NCI-H82 treated with DMSO at 0.1 percent for 48 hours (cell line): ENCODE results near the gene MALAT1.
"Not testable (repeated sequence)": the region's sequence is repeated elsewhere in the genome, so short reads cannot be mapped to it uniquely, and the experiment has no call there.

ENCODE experiments used
- DNase-seq: peaks from one replicate; lab custom pipeline; 2025; ENCODE audit not compliant: unreplicated experiment; lab: John Stamatoyannopoulos, UW

The MALAT1 gene

DNA sequence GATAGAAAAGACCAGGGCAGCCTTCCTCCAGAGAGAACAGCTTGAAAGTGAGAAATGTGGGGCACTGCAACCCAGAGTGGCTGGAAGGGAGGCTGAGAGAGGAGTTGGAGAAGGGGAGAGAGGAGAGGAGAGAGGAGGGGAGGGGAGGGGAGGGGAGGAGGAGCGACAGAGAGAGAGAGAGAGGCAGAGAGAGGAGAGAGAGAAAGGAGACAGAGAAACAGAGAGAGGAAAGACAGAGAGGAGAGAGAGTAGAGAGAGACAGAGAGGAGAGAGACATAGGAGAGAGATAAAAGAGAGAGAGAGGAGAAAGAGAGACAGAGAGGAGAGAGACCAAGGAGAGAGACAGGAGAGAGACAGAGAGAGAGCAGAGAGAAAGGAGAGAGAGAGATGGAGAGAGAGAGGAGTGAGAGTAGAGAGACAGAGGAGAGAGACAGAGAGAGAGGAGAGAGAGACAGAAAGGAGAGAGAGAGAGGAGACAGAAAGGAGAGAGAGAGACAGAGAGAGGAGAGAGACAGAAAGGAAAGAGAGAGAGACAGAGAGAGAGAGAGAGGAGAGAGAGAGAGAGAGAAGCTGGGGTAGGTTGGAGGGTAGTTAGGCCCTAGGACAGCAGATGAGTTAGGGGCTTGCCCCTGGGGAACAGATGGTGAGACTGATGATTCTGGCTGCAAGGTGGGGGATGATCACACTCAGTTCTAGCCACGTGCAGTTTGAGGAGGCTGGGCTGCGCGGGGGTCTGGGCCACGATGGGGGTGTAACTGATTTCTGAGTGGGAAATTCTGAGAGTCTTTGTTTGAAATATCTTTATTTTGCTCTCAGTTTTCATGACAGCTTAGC is 17.5 kb downstream of the MALAT1 start:
- DNase-seq = peak; percentile 49

DNA sequence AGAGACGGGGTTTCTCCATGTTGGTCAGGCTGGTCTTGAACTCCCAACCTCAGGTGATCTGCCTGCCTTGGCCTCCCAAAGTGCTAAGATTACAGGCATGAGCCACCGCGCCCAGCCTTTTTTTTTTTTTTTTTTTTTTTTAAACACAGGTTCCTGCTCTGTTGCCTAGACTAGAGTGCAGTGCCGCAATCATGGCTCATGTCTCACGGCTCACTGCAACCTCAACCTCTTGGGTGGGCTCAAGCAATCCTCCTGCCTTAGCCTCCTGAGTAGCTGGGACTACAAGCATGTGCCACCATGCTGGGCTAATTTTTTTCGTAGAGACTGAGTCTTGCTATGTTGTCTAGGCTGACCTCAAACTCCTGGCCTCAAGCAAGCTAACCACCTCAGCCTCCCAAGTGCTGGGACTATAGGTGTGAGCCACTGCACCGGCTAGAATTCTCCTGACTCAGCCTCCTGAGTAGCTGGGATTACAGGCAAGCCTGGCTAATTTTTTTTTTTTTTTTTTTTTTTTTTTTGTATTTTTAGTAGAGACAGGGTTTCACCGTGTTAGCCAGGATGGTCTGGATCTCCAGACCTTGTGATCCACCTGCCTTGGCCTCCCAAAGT is 20.2 kb downstream of the MALAT1 start:
- DNase-seq = not testable (repeated sequence)

DNA sequence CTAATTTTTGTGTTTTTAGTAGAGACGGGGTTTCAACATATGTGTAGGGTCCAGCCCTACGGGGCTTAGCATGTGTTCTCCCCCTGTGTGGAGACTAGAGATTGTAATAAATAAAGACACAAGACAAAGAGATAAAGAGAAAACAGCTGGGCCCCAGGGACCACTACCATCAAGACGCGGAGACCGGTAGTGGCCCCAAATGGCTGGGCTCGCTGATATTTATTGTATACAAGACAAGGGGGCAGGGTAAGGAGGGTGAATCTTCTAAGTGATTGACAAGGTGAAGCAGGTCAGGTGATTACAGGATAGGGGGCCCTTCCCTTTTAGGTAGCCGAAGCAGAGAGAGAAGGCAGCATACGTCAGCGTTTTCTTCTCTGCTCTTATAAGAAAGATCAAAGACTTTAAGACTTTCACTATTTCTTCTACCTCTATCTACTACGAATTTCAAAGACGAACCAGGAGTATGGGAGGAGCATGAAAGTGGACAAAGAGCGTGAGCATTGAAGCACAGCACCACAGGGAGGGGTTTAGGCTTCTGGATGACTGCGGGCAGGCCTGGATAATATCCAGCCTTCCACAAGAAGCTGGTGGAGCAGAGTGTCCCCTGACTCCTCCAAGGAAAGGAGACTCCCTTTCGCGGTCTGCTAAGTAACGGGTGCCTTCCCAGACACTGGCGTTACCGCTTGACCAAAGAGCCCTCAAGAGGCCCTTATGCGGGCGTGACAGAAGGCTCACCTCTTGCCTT is 23.1 kb downstream of the MALAT1 start:
- DNase-seq = not testable (repeated sequence)

DNA sequence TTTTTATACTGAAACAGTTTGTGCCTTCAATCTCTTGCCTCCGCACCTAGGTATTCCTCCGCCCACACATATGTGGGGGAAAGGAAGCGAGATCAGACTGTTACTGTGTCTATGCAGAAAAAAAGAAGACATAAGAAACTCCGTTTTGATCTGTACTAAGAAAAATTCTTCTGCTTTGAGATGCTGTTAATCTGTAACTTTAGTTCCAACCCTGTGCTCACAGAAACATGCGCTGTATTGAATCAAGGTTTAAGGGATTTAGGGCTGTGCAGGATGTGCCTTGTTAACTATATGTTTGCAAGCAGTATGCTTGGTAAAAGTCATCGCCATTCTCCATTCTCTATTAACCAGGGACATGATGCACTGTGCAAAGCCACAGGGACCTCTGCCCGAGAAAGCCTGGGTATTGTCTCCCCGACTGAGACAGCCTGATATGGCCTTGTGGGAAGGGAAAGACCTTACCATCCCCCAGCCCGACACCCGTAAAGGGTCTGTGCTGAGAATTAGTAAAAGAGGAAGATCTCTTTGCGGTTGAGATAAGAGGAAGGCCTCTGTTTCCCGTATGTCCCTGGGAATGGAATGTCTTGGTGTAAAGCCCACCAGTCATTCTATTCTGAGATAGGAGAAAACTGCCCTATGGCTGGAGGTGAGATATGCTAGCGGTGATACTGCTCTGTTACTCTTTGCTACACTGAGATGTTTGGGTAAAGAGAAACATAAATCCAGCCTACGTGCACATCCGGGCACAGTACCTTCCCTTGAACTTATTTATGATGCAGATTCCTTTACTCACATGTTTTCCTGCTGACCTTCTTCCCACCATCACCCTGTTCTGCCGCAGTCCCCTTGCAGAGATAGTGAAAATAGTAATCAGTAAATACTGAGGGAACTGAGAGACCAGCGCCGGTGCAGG is 24.1 kb downstream of the MALAT1 start:
- not testable (repeated sequence) for DNase-seq

DNA sequence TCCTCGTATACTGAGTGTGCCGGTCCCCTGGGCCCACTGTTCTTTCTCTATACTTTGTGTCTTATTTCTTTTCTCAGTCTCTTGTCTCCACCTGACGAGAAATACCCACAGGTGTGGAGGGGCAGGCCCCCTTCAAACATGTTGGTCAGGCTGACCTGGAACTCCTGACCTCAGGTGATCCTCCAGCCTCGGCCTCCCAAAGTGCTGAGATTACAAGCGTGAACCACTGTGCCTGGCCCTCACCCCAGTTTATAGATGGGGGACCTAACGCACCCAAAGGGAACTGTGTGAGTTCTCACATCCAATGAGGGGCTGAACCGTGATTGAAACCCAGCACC is 24.8 kb downstream of the MALAT1 start:
- not testable (repeated sequence) for DNase-seq

DNA sequence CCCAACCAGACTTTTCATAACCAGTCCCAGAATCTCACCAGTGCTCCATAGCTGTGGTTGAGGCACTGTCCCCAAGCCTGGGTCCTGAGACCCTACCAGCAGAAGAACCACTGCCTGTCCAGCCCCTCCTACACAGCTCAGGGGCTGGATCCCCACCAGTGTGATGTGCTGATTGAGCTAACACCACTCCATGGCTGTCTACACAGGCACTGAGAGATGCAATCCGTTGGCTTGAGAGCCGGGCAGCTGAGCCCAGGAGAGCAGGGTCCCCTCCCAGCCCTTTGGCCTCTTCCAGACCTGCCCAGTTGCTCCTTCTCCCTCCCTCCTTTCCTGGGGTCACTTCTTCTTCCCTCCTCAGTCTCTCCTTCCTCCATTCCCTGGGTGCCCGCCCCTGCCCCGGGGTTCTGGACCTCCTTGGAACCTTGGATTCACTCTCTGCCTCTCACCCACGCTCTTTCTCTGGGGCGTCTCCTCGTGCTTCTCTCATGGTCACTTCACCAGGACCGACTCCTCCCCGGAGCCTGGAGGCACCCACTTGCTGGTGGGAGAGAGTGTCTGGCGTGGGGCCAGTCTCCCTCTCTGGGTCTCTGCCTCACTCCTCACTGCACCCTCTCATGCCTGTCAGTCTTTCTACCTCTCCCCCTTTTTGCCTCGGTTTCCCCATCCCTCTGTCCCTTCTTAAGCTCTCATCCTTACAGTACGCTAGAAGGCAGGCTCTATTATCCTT is 25.3 kb downstream of the MALAT1 start:
- DNase-seq = no peak

DNA sequence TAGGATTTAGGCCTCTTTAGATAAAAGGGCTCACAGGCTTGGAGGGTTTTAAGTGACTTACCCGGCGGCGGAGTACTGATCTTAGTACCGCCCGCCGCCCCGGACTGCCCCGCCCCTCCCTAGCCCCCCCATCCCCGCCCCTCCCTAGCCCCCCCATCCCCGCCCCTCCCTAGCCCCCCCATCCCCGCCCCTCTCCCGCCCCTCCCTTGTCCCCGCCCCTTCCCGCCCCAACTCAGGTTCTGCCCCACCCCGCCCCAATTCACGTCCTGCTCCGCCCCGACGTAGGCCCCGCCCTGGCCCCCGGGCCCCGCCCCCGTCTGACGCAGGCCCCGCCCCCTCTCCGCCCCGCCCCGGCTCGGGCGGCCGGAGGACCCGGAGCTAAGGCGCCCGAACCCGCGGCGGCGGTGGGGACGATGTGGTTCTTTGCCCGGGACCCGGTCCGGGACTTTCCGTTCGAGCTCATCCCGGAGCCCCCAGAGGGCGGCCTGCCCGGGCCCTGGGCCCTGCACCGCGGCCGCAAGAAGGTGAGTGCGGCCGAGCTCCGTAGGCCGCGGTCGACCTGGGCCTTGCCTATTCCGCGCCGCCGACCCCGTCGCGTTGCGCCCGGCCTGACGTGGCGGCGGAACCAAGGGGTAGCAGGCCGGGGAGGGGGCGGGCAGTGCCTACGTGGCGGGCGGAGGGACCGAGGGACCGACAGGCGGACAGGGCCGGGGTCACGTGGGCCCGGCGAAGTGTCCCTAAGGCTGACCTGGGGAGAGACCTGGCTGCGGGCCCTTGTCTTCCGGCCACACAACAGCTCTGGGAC is 26.1 kb downstream of the MALAT1 start, which contains the start of gene SCYL1:
SCYL1 (plus strand) TSS at position 343 of the 805 bp plus-strand sequence; CDS start at position 414, 71 bp downstream.
- DNase-seq = peak; percentile 75

DNA sequence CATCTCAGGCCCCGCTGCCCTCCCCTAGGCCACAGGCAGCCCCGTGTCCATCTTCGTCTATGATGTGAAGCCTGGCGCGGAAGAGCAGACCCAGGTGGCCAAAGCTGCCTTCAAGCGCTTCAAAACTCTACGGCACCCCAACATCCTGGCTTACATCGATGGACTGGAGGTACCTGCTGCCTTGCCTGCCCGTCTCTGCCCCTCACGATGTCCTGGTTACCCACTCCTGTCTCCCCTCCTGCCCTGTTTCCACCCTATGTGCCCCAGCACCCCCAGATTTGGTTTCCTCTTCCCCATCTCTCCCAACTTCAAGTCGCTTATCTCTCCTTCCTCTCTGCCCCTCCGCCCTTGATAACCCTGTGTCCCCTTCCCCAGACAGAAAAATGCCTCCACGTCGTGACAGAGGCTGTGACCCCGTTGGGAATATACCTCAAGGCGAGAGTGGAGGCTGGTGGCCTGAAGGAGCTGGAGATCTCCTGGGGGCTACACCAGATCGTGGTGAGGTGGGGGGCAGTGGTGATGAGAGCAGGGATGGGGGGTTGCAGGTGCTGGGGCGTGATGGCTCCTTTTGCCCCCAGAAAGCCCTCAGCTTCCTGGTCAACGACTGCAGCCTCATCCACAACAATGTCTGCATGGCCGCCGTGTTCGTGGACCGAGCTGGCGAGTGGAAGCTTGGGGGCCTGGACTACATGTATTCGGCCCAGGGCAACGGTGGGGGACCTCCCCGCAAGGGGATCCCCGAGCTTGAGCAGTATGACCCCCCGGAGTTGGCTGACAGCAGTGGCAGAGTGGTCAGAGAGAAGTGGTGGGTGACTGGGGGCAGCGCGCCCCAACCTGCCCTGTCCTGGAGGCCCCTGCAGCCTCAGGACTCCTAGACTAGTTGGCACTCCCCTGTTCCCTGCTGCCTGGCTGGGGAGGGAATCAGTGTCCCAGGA is 27.0 kb downstream of the MALAT1 start:
- DNase-seq = no peak

DNA sequence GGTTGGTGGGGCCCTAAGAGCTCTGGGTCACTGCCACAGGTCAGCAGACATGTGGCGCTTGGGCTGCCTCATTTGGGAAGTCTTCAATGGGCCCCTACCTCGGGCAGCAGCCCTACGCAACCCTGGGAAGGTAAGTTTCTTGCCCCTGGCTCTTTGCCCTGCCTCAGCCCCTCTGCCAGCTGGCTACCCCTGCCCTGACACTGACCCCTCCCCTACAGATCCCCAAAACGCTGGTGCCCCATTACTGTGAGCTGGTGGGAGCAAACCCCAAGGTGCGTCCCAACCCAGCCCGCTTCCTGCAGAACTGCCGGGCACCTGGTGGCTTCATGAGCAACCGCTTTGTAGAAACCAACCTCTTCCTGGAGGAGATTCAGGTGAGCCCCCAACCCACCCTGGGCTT is 27.9 kb downstream of the MALAT1 start:
- no peak for DNase-seq

DNA sequence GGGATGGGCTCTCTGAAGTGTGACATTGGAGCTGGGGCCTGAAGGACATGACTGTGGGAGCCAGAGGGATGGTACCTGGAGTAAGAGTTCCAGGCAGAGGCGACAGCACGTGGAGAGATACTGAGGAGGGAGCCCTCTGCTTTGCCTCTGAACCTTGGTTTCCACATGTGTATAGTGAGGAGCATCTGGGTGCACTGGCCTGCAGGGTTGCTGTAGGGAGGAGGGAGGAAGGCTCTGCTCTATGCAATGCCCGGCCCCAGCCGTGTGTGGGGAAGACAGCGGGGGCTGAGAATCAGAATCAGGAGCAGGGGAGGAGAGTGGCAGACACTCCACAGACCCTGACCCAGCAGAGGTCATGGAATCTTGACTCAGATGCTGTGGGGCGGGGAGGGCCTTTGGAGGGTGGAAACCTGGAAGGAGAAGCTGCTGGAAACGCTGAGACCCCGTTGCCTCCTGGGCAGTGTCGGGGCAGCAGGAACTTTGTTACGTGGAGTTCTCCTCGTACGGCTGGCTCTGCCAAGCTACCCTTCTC is 30.0 kb downstream of the MALAT1 start:
- DNase-seq = no peak

DNA sequence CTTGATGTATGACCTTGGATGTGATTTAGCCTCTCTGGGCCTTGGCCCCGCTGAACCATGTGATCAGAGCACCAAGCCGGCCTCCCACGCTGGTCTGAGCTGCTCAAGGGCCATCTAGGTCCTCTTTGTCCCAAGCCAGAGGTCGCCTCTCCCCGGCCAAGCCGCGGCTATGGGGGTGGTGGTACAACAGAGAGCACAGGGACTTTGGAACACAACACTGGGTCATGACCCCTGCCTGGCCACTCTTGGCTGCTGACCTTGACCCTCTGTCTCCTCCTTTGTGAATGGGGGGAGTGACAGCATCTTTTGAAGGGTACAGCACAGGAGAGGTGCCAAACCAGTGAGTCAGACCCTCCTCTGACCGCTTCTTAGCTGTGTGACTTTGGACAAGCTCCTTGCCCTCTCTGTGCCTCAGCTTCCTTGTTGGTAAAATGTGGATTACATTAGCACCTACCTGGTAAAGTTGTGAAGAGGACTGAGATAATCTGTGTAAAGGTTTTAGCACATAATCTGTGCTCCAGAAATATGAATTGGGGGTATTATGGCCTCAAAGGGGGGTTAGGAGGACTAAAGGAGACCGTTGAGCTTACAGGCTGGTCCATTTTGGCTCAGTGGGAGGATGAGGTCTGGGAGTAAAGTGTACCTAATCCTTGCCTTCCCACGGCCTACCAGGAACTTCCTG is 30.8 kb downstream of the MALAT1 start:
- no peak for DNase-seq

DNA sequence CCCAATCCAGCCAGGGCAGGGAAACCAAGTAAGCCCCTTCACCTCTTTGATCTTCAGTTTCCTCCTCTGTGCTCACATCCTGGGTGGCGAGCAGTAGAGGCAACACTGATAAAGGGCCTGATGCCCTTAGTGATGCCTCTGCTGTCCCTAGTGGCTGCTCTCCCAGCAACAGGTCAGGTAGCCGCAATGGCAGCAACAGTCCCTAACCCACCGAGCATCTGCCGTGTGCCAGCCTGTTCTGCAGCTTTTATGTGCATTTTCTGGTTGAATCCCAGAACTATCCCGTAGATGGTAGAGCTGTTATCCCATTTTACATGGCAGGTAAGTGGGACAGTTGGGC is 31.3 kb downstream of the MALAT1 start:
- no peak for DNase-seq

DNA sequence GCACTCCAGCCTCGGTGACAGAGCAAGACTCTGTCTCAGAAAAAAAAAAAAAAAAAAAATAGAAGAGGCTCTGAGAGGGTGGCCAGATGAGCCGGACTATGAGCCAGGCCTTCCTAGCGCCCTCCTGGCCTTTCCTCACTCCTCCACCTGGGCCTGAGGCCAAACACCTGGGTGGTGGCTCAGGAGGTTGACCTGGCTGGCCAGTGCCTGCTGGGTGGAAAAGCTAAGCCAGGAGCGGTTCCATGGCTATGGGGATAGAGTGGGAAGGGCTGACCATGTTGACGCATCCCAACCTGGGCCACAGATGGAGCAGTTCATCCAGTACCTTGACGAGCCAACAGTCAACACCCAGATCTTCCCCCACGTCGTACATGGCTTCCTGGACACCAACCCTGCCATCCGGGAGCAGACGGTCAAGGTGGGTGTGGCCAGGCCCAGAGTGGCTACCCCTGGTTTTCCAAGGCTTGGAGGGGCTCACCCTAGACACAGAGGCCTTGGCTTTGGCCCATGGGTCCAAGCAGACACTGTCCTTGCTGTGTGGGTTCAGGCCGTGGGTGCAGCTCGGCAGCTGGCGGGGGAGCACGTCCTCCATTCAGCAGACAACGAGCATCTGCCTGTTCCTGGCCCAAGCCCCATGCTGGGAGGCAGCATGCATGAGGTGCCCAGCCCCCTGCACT is 33.7 kb downstream of the MALAT1 start:
- DNase-seq = no peak

DNA sequence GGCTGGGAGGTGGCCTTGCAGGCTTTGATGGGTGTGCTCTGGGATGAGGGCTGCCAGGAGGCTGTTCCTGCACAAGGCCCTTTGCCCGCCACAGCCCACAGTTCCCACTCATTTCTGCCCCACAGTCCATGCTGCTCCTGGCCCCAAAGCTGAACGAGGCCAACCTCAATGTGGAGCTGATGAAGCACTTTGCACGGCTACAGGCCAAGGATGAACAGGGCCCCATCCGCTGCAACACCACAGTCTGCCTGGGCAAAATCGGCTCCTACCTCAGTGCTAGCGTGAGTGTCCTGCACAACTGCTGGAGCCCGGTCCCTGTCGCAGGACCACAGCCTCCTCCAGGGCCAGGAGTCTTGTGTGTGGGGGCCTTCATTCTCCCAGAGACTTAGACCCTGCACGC is 36.3 kb downstream of the MALAT1 start:
- DNase-seq = no peak

DNA sequence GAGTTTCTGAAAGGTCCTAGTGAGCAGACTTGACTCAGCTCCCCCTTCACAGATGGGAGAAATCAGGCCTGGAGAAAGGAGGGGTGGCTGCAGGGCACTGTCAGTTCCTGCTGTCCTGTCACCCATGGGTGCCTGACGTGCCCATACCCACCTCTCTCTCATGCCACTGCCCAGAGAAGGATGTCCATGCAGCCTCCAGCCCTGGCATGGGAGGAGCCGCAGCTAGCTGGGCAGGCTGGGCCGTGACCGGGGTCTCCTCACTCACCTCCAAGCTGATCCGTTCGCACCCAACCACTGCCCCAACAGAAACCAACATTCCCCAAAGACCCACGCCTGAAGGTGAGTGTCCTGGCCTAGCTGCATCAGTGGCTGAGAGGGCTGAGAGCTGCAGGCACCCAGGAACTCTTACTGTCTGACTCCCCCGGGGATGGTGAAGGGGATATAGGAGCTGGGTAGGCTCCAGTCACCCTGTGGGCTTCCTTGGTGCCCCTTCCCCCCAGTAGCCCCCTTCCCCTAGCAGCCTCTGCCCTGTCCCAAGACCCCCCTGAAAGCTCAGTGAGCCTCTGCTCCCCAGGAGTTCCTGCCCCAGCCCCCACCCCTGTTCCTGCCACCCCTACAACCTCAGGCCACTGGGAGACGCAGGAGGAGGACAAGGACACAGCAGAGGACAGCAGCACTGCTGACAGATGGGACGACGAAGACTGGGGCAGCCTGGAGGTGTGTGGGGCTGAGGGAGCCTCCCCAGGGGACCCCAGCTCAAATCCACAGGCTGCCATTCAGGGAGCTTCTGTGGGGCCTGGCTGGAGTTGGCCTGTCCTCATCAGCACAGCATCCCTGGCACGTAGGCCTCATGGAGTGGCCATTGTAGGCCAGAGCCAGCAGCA is 37.8 kb downstream of the MALAT1 start:
- no peak for DNase-seq

DNA sequence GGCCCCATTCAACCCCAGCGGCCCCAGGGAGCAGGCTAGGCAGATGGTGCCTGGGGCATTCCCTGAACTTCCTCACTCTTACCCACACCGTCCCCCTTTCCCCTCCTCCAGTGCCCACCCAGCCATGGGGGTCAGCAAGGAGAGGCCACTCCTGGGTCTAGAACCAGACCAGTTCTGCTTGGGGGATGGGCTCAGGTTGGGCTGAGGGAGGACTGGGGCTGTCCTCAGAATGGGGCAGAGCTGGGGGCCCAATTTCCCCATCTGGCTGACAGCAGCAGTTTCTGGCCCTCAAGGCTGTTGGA is 38.4 kb downstream of the MALAT1 start:
- no peak for DNase-seq
